Neutrophil (primary cell): ENCODE data around the gene RPL15.
"Not testable (repeated sequence)": the region's sequence is repeated elsewhere in the genome, so short reads cannot be mapped to it uniquely, and the experiment has no call there.

Source experiments
- H3K27ac ChIP-seq: fragments of 200-600 bp; sonication (generic); 2 replicates; pipeline ENCODE4 v1.5.1; 2016; ENCODE audit warnings: mild to moderate bottlenecking, moderate library complexity
- H3K27me3 ChIP-seq: fragments of 200-600 bp; sonication (generic); 2 replicates; pipeline ENCODE4 v1.6.0; 2016; ENCODE audit warnings: mild to moderate bottlenecking
- H3K36me3 ChIP-seq: fragments of 200-600 bp; sonication (generic); 2 replicates; pipeline ENCODE4 v1.5.1; 2017
- H3K4me1 ChIP-seq, 2 experiments: fragments of 200-600 bp in 1 of 2; sonication (generic) in 1 of 2; 1 replicate in 1 of 2; 2 replicates in 1 of 2; pipeline versions ENCODE4 v1.5.1 to v1.6.1; 2013 to 2016; ENCODE audit warnings: low read depth in 1 of 2, low read length in 1 of 2, mild to moderate bottlenecking in 1 of 2, moderate library complexity in 1 of 2; ENCODE audit not compliant: control insufficient read depth in 1 of 2, insufficient read depth in 1 of 2
- H3K4me3 ChIP-seq, 2 experiments: fragments of 200-600 bp in 1 of 2; sonication (generic) in 1 of 2; 1 replicate in 1 of 2; 2 replicates in 1 of 2; pipeline ENCODE4 v1.5.1; 2013 to 2016; ENCODE audit warnings: low read depth in 1 of 2, low read length in 1 of 2, mild to moderate bottlenecking in 1 of 2, moderate library complexity in 1 of 2
- H3K9me3 ChIP-seq: fragments of 200-600 bp; sonication (generic); 2 replicates; pipeline ENCODE4 v1.5.1; 2016
- TF ChIP-seq, protein P1 (sequence below): fragments of 200-600 bp; sonication (generic); IDR thresholded peaks from 2 replicates; pipeline ENCODE4 v1.5.1; 2016; ENCODE audit warnings: antibody characterized with exemption

RPL15 gene

DNA sequence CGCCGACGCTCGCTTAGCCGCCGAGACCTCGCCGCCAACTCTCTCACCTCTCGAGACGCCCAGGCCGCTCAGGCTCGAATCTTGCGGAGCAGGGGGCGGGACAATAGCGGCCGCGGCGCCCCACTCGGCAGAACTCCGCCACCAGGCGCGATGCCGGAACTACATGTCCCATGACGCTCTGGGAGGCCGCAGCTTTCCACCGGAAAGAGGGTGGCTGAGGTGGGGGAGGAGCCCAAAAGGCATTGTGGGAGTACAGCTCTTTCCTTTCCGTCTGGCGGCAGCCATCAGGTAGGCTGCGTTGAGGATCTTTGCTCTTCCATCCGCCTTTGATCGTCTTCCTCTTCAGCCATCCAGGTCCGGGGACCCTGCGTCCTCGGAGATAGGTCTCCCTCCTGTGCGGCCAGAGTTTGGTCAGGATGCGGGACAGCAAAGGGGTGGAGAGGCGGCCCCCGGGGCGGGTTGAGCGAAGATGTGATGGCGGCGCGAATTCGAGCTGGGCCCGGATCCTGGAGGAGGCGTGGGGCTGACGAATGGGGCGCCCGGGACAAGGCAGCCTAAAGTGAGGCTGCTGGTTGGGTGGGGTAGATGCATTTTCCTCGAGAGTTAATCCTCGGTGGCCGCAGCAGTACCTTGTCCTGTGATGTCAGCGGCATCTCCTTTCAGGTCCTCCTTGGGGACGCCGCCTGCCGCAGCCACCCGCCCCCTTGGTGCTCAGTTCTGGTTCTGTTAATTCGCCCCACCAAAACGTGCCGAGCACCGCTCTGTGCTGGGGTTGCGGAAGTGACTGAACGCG lies at the start of gene RPL15, which contains the start of gene NKIRAS1:
TSS of gene RPL15 (plus strand) at position 247 of the 793 bp plus-strand sequence. CDS start 728 bp downstream, outside the sequence.
TSS of gene NKIRAS1 (minus strand) at position 105 of the 793 bp plus-strand sequence. CDS start 6,086 bp downstream, outside the sequence.
- Histone ChIP-seq H3K9me3 (no peaks in the 10 kb centered on the region), H3K27ac (peak within 1 kb of the TSS; percentile 81), H3K4me3 (peak within 1 kb of the TSS; percentile 88 to 91), H3K36me3 (peaks cover 21% of the 10 kb centered on the region), H3K4me1 (peaks cover 29 to 34% of the 10 kb centered on the region in 2 experiments), H3K27me3 (no peaks in the 10 kb centered on the region)
- TF ChIP-seq, protein P1, sequence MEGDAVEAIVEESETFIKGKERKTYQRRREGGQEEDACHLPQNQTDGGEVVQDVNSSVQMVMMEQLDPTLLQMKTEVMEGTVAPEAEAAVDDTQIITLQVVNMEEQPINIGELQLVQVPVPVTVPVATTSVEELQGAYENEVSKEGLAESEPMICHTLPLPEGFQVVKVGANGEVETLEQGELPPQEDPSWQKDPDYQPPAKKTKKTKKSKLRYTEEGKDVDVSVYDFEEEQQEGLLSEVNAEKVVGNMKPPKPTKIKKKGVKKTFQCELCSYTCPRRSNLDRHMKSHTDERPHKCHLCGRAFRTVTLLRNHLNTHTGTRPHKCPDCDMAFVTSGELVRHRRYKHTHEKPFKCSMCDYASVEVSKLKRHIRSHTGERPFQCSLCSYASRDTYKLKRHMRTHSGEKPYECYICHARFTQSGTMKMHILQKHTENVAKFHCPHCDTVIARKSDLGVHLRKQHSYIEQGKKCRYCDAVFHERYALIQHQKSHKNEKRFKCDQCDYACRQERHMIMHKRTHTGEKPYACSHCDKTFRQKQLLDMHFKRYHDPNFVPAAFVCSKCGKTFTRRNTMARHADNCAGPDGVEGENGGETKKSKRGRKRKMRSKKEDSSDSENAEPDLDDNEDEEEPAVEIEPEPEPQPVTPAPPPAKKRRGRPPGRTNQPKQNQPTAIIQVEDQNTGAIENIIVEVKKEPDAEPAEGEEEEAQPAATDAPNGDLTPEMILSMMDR: peak; percentile 93

DNA sequence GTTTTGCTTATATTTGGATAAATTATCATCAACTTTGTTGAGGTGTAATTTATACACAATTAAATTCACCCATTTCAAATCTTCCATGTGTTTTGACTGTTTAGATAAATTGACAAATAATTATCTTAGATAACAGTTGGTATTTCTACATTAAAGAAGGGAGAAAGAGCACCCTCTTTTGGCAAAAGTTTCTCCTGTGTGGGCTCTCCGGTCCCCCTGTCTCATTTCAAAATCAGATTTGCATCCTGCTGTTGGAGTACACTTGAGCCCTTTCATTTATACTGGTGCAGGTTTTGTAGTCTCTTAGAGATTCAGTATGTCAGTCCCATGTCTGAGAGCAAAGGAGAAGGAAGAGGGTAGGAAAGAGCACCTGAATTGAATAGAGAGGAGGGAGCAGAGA lies 49.5 kb upstream of the RPL15 start:
- TF ChIP-seq, protein P1: no peak
- H3K36me3 ChIP-seq: no peaks in the 10 kb centered on the region
- peaks cover 0 to 3% of the 10 kb centered on the region in 2 experiments for H3K4me1 ChIP-seq
- H3K27ac ChIP-seq: no peak overlapping the region
- no peak overlapping the region for H3K4me3 ChIP-seq
- H3K27me3 ChIP-seq: no peaks in the 10 kb centered on the region
- H3K9me3 ChIP-seq: no peaks in the 10 kb centered on the region

DNA sequence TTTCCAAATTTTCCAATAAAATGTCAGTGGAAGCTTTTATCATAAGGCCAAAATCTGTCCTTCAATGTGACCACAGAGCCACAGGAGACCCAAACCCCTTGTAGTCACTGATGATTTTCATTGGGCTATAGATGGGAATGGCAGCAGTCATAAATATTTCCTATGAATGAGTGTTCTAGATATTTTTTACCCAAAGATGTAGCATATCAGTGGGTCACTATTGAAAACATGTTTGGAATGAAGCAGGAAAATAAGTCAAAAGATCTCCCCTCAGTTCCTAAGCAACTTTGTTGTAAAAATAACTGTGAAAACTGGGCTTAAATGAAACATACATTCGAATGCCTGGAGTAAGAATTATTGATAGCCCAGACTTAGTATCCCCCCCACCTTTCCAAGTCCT lies 49.1 kb upstream of the RPL15 start:
- Histone ChIP-seq H3K27me3 (no peaks in the 10 kb centered on the region), H3K4me3 (no peak overlapping the region), H3K36me3 (no peaks in the 10 kb centered on the region), H3K4me1 (peaks cover 0 to 3% of the 10 kb centered on the region in 2 experiments), H3K9me3 (no peaks in the 10 kb centered on the region), H3K27ac (no peak overlapping the region)
- TF ChIP-seq, protein P1: no peak

DNA sequence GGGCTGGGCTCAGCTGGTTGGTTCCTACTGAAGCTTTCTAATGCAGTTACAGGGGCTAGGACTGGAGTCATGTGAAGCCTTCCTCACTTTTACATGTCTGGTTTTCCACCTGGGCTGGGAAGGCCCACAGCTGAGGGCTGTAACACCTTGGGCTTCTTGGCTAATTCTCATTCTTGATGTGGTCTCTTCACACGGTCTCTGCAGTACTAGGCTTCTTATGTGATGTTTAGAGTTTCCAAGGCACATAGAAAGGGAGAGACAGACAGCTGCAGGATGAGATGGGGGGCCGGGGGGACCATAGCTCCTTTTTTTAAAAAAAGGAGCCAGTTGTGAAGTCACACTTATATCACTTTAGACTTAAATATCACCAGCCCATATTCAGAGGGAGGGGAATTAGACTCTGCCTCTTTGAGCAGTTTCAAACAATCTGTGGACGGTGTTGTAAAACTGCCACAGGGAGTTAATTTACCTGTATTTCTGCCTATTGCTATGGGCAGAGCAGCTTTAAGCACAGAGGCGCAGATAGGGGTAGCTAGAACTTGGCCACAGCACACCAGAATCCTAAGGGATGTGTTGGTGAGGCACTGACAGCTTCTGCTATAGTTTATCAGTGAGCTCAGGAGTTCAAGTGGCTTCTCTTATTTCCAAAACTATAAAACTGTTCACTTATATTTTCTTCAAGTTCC lies 46.8 kb upstream of the RPL15 start:
- Histone ChIP-seq H3K36me3 (no peaks in the 10 kb centered on the region), H3K27ac (no peak overlapping the region), H3K4me1 (peaks cover 0 to 3% of the 10 kb centered on the region in 2 experiments), H3K4me3 (no peak overlapping the region), H3K9me3 (no peaks in the 10 kb centered on the region), H3K27me3 (no peaks in the 10 kb centered on the region)
- TF ChIP-seq, protein P1: no peak

DNA sequence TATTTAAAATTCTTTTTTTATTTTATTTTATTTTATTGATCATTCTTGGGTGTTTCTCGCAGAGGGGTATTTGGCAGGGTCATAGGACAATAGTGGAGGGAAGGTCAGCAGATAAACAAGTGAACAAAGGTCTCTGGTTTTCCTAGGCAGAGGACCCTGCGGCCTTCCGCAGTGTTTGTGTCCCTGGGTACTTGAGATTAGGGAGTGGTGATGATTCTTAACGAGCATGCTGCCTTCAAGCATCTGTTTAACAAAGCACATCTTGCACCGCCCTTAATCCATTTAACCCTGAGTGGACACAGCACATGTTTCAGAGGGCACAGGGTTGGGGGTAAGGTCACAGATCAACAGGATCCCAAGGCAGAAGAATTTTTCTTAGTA lies 46.3 kb upstream of the RPL15 start:
- H3K9me3 ChIP-seq, H3K4me3 ChIP-seq, H3K36me3 ChIP-seq, H3K4me1 ChIP-seq, H3K27ac ChIP-seq, H3K27me3 ChIP-seq: not testable (repeated sequence)

DNA sequence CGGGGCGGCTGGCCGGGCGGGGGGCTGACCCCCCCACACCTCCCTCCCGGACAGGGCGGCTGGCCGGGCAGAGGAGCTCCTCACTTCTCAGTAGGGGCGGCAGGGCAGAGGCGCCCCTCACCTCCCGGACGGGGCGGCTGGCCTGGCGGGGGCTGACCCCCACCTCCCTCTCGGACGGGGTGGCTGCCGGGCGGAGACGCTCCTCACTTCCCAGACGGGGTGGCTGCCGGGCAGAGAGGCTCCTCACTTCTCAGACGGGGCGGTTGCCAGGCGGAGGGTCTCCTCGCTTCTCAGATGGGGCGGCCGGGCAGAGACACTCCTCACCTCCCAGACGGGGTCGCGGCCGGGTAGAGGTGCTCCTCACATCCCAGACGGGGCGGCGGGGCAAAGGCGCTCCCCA lies 45.6 kb upstream of the RPL15 start:
- not testable (repeated sequence) for H3K27me3 ChIP-seq, H3K27ac ChIP-seq, H3K4me3 ChIP-seq, H3K4me1 ChIP-seq, H3K36me3 ChIP-seq, H3K9me3 ChIP-seq
